GM23338 (cell line): ENCODE data around the gene TMEM270.
"Not testable (repeated sequence)": the region's sequence is repeated elsewhere in the genome, so short reads cannot be mapped to it uniquely, and the experiment has no call there.

Source experiments
- EZH2 ChIP-seq: fragments of 200-600 bp; sonication (generic); IDR thresholded peaks from one replicate; pipeline ENCODE4 v1.8.0; 2017; ENCODE audit warnings: antibody characterized with exemption, mild to moderate bottlenecking, low read depth; ENCODE audit not compliant: unreplicated experiment
- JUNB ChIP-seq: IDR thresholded peaks from one replicate; pipeline ENCODE4 v1.6.1; 2016; ENCODE audit warnings: antibody characterized with exemption; ENCODE audit not compliant: unreplicated experiment
- POLR2AphosphoS5 ChIP-seq: IDR thresholded peaks from 2 replicates; pipeline ENCODE4 v1.6.1; 2016; ENCODE audit warnings: antibody characterized with exemption, low read depth
- TF ChIP-seq, protein P1 (sequence below), 2 experiments: fragments of 200-600 bp in 1 of 2; sonication (generic) in 1 of 2; conservative IDR thresholded peaks; 2 replicates each; pipeline versions ENCODE4 v1.5.1 to v1.6.1; 2016 to 2017; ENCODE audit warnings: antibody characterized with exemption in 2 of 2, low read depth in 2 of 2, mild to moderate bottlenecking in 2 of 2, moderate library complexity in 1 of 2
- TF ChIP-seq, protein P2 (sequence below): IDR thresholded peaks from one replicate; pipeline ENCODE4 v1.6.1; 2018; ENCODE audit warnings: antibody characterized with exemption; ENCODE audit not compliant: unreplicated experiment

DNA sequence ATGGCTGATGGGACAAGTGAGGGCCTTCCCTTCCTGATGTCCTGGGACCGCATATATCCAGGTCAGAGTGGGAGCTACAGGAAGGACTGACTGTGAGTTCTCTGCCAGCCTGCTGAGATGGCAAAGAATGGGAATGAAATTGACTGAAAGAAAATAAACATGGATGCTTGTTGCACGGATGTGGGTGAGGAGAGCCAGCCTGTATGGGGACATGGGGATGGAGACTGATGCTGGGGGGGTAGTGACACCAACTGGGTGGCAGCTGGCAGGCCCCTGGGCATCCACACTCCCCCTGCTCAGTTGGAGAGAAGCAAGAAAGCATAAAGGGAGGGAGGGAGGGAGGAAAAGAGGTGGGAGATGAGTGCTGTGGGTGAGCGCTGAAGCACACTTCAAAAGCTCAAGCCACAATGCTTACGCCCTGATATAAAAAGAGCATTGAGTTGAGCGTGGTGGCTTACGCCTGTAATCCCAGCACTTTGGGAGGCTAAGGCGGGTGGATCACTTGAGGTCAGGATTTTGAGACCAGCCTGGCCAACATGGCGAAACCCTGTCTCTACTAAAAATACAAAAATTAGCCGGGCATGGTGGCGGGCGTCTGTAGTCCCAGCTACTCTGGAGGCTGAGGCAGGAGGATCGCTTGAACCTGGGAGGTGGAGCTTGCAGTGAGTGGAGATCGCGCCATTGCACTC lies 39.2 kb upstream of the TMEM270 start:
- TF ChIP-seq, protein P1, sequence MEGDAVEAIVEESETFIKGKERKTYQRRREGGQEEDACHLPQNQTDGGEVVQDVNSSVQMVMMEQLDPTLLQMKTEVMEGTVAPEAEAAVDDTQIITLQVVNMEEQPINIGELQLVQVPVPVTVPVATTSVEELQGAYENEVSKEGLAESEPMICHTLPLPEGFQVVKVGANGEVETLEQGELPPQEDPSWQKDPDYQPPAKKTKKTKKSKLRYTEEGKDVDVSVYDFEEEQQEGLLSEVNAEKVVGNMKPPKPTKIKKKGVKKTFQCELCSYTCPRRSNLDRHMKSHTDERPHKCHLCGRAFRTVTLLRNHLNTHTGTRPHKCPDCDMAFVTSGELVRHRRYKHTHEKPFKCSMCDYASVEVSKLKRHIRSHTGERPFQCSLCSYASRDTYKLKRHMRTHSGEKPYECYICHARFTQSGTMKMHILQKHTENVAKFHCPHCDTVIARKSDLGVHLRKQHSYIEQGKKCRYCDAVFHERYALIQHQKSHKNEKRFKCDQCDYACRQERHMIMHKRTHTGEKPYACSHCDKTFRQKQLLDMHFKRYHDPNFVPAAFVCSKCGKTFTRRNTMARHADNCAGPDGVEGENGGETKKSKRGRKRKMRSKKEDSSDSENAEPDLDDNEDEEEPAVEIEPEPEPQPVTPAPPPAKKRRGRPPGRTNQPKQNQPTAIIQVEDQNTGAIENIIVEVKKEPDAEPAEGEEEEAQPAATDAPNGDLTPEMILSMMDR (conservative IDR thresholded peaks at IDR 0.05; ENCODE audit: low read depth in 2 of 2), result not testable (repeated sequence)
- TF ChIP-seq JUNB, EZH2, POLR2AphosphoS5: not testable (repeated sequence)
- TF ChIP-seq, protein P2, sequence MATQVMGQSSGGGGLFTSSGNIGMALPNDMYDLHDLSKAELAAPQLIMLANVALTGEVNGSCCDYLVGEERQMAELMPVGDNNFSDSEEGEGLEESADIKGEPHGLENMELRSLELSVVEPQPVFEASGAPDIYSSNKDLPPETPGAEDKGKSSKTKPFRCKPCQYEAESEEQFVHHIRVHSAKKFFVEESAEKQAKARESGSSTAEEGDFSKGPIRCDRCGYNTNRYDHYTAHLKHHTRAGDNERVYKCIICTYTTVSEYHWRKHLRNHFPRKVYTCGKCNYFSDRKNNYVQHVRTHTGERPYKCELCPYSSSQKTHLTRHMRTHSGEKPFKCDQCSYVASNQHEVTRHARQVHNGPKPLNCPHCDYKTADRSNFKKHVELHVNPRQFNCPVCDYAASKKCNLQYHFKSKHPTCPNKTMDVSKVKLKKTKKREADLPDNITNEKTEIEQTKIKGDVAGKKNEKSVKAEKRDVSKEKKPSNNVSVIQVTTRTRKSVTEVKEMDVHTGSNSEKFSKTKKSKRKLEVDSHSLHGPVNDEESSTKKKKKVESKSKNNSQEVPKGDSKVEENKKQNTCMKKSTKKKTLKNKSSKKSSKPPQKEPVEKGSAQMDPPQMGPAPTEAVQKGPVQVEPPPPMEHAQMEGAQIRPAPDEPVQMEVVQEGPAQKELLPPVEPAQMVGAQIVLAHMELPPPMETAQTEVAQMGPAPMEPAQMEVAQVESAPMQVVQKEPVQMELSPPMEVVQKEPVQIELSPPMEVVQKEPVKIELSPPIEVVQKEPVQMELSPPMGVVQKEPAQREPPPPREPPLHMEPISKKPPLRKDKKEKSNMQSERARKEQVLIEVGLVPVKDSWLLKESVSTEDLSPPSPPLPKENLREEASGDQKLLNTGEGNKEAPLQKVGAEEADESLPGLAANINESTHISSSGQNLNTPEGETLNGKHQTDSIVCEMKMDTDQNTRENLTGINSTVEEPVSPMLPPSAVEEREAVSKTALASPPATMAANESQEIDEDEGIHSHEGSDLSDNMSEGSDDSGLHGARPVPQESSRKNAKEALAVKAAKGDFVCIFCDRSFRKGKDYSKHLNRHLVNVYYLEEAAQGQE, result not testable (repeated sequence)
